Ramos (cell line): ENCODE data around the gene DSG1.
"Not testable (repeated sequence)": the region's sequence is repeated elsewhere in the genome, so short reads cannot be mapped to it uniquely, and the experiment has no call there.

Experiments
- in situ Hi-C: fragments of 300-500 bp; cut with MboI; formaldehyde crosslinking; loops from one replicate; pipeline ENCODE4 v1.14.3; 2022; ENCODE audit warnings: low sequenced_read_pairs; ENCODE audit not compliant: unreplicated experiment

Gene DSG1

DNA sequence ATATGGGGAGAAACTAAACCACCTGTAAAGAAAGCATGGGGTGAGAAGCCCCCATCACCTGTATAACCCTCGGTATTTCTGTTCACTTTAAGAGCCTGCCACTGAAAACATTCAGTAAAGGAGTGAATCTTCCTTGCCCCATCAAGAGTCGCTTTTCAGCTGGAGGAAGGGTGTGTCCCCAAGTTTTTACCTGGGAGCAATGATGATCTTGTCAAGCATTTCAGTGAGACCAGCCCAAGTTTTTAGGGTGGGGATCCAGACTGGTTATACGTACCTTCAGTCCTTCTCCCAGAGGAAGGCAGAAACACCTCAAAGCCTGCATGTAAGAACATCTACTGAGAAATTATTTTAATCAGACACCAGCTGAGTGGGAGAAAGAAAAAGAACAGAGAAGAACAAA lies at the start of gene DSG1:
Gene DSG1 (plus strand): TSS at position 301 of the 400 bp plus-strand sequence. CDS start 141 bp downstream, outside the sequence.
- in situ Hi-C loops, result no loop called here

DNA sequence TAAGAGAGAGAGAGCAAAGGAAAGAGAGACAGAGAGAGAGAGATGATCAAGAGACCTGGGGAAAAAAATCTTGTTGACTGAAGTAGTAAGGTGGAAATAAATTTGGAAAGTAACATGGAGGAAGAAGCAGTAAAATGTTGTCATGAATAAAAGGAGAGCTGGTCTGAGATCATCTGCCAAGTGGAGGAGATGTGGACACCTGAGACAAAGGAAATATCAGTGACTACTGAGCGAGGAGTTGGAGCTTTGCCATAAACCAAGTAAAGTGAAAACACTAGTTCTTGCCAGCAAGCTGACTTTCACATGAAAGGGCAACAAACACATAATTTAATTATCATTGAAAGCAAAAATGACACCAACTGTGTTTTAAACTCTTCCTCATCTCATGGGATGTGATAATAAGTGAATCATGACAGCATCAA lies 49.0 kb upstream of the DSG1 start:
- in situ Hi-C loops, result no loop called here

DNA sequence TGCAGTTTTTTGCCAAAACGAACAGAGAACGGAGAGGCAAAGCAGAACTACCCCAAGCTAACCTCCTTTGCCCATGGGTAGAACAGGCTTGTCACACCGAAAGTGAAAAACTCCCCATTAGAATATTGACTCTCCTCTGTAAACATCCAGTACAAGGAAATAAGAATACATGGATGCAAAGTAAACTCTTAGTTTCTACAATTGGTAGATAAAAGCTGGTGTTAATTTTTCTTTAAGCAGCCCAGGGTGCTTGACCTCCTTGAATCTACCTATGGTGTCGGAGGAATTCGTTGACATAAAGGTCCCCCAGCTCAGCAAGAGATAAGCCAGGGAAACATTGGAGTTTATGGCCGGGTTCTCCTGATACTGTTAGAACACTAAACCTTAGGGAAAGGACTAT lies 48.4 kb upstream of the DSG1 start:
- in situ Hi-C loops, result no loop called here

DNA sequence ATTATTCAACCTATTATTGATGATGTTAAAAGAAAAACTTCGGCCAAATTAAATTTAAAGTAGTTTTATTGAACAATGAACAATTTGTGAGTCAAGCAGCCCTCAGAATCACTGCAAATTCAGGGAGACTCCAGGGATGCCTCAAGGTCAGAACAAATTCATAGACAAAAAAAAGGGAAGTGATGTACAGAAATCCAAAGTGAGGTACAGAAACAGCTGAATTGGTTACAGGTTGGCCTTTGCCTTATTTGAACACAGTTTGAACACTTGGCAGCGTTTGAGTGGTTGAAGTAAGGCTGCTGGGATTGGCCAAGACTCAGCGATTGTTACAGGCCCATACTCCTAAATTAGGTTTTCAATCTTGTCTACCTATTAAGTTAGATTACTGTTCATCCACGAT lies 47.4 kb upstream of the DSG1 start:
- in situ Hi-C loops, result no loop called here

DNA sequence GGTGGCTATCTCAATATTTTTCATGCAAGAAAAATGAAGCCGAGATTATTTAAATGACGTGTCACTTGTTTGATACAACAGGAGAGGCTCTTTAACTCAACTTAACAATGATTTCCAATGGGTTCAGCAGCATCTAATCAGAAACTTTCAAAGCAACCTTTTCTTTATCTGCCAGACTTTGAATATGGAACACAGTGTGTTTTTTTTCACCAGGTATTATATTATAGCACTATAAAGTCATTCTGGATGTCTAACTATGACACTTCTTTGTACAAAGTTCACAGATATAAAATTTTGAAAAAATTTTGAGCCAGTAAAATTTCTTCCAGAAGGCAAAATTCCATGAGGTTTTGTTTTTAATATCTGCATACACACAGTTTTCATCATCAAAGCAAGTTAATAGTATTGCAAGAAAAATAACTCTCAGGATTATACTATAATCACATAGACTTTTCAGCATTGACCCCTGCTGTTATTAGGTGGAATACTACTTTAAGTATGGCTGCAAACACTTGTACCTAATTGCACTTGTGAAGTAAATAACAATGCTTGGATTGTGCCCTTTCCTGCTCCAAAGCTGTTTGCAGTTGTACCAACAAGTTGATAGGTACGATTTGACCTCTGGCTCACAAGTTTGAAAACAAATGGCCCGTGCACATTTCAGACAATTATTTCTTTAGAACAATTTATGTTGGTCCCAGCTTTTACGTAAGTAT lies 44.0 kb upstream of the DSG1 start:
- in situ Hi-C loops, result no loop called here

DNA sequence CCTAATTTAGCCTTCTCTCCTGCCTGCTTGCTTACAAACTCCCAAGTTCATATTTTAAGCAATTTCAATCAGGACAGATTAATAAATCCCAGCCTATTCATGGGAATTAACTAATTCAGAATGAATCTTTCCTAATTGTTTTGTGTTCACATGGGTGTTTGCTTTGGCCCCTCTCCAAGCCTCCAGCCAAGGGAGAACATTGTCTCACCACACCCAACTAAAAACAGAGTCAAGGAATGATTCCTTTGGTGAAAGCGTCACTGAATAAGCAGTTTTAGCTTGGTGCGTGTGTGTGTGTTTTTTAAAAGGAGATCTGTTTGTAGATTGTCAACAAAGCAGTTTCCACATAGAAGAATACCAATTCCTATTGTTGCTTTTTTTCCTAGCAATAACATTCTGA lies 43.0 kb upstream of the DSG1 start:
- in situ Hi-C loops, result no loop called here

DNA sequence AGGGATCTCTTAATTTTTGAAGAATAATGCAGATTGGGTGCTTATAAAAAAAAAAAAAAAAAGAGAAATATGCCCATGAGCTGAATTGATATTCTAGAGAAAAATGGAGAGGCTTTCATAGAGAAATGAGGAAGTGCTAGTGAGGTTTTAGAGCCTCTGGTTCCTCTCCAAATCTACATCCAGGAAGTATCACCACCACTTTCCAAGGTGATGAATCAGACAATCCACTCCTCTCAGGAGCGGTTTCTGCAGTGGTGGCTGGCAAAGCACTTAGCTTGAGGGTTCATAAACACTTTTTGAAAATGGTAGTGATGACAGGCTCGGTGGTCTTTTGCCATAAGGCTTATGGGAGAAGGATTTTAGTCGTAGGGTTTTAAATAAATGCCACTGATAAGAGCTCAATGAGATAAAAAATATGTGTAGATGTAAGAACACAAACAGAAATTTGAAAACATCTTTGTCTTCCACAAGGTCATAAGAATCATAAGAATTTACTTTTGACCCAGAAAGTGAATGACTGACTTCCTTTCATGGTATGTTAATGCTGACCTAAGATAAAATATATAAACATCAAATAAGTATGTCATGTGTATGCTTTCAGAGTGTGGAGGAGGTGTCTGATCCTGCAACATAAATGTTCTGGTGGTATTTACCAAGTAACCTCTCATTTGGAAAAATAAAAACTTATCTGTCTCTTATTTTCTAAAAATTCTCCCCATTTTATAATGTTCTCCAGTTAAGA lies 42.1 kb upstream of the DSG1 start:
- in situ Hi-C loops, result no loop called here

DNA sequence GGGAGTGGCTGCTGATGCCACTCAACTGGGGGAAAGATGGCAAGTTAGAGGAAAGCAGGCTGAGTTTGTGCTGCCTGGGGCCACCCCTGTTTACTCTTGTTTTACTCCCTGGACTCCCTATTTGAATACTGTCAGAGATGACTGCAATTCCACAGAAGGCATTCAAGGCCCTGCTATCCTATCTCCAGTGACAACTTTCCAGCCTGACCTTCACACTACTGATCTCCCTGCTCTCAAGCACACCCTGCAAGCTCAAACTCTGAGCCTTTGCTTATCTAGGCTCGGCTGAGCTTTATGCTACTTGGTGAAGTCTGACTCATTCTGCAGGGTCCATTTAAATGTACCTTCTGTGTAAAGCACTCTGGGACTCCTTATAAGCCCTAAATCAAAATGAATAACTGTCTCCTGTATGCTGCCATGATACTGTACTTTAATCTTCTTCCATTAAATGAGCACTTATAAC lies 39.3 kb upstream of the DSG1 start:
- in situ Hi-C loops, result no loop called here

DNA sequence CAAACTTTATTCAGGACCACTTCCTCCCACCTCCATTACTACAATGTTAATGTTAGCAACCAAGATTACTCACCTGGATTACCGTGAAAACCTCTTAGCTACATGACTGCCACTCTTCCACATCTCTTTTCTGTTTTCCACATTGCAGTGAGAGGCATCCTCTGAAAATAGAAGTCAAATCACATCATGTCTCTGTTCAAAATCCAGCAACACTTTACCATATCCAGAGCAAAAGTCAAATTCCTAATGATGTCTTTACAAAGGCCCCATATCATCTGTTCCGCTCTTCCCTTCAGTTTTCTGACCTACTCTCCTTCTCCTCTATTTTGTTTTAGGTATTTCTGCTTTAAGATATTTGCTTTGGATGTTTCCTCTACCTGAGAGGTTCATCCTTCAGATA lies 37.5 kb upstream of the DSG1 start:
- in situ Hi-C loops, result no loop called here

DNA sequence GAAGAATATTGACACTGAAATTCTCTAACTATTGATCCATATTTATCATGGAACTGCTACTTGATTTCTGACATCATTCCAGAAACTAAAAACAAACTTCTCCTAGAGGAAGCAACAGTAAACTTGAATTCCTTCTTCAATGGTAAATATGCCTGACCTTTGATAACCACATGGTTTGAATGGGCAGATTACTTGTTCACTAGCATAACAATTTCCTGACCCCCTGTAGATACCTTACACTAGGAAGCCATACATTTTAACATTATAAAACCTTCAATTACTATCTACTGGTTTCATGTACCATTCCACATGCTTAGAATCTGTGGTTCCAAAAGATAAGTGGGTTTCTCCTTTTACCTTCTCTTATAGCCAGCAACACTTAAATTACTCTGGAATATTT lies 36.5 kb upstream of the DSG1 start:
- in situ Hi-C loops, result no loop called here

DNA sequence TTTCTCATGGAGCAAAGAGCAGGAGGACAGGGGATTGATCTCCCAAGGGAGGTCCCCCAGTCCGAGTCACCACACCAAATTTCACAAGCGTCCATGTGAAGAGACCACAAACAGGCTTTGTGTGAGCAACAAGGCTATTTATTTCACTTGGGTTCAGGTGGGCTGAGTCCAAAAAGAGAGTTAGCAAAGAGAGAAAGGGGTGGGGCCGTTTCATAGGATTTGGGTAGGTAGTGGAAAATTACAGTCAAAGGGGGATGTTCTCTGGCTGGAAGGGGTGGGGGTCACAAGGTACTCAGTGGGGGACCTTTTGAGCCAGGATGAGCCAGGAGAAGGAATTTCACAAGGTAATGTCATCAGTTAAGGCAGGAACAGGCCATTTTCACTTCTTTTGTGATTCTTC lies 28.5 kb upstream of the DSG1 start:
- in situ Hi-C loops, result not testable (repeated sequence)

DNA sequence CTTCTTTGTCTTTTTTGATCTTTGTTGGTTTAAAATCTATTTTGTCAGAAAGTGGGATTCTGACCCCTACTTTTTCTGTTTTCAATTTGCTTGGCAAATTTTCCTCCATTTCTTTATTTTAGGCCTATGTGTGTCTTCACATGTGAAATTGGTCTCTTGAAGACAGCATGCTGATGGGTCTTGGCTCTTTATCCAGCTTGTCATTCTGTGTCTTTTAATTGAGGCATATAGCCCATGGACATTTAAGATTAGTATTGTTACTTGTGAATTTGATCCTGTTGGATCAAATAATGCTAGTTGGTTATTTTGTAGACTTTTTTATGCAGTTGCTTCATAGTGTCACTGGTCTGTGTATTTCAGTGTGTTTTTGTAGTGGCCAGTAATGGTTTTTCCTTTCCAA lies 26.3 kb upstream of the DSG1 start:
- in situ Hi-C loops, result no loop called here

DNA sequence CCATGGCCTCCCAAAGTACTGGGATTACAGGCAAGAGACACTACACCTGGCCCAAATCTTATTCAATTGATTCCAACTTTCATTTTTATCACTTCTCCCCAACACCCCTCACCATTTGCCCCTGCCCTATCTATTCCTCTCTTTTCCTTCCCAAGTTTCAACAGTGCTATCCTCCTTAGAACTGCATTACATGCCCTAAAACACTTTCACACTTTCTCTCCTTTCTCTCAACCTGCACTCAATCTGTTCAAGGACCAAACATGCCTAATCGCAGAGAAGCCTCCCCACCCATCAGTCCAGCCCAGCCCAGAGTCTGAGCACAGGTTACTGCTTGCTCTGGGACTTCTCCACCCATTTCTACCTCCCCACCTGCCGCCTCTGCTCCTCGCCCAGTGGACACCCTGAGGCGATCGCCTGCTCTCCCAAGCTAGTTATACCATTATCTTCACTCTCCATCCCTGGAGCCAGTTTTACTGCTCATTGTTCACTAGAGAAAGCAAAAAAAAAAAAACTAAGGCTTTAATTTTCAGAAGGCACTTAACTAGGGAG lies 23.7 kb upstream of the DSG1 start:
- in situ Hi-C loops, result no loop called here

DNA sequence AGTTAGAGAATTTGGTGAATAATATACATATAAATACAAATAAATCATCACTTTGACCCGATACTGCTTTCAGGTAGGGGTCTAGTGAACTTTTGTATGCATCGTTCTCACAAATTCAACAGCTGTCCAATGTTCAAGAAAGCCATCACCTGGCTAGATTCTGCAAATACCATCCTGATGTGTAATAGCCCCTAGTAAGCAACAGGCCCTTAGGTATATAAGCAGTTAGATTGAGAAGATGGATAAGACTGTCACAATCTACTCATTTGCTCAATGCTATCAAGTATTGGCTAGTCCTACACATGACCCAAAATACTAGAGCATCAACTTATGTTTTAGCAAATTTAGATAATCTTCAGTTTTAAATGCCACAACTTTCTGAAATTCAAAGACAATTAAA lies 20.7 kb upstream of the DSG1 start:
- in situ Hi-C loops, result no loop called here

DNA sequence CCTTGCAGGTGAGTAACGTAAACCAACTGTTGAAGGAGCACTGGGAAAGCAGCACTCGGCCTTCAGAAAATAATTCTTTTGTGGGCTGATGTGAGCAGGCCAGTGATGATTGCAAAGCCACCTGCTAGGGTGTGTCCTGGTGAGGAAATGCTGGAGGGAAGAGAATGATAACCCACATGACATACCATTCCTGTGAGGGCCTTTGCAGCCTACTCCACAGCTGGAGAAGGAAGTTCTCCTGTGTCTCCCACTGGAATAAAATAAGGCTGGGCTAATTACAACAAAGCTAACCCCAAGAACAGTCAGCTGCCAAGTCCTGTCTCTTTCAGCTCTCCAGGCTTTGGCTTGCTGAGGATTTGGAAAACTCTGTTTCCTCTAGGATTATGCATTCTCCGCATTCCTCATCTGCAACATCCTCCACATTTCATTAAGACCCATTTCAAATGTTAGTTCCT lies 16.7 kb upstream of the DSG1 start:
- in situ Hi-C loops, result no loop called here

DNA sequence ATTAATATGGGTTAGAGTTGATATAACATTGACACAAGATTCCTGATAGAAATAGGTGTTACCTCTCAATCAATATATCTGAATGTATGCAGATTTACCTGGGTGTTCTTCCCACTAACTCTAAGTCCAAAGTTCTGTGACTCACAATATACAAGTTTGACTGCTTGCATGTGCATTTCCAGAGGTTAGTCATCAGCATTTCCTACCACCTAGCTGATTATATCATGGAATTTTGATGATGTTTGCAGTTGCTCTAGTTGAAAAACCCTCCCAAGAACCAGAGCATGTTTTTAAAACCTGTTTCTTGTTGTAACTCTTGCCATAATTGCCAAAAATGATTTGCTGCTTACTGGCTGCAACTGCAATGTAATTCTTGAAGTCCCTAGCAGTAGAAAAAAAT lies 15.0 kb upstream of the DSG1 start:
- in situ Hi-C loops, result no loop called here

DNA sequence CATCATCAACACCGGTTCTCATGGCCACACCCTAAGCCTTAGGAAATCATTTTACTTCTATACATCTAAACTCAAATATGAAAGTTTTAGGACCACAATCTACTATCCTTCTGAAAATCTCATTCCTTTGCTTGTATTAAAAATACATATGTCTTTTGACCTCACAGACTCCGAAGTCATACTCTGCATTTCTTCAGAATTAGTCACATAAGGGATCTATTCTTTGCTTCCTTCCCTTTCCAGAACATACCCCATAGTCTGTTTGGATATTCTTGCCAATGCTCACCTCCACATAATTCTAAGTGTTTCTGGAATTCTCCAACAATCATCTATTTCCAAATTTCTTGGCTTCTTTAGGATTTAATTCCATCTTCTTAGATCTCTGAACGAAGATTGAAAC lies 14.2 kb upstream of the DSG1 start:
- in situ Hi-C loops, result no loop called here

DNA sequence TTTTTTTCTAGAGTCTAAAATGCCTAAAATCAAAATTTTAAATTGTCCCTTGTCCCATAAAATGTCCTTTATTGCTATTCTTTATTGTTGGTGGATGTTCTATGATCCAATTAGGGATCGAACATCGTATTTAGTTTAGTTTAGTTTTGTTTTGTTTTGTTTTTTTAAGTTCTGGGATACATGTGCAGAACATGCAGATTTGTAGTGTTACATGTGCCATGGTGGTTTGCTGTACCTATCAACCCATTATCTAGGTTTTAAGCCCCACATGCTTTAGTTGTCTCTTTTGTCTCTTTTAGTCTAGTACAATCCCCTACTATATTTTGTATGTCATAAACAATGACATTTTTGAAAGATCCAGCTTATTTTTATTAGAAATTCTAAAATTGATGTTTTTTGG lies 8.8 kb upstream of the DSG1 start:
- in situ Hi-C loops, result no loop called here

DNA sequence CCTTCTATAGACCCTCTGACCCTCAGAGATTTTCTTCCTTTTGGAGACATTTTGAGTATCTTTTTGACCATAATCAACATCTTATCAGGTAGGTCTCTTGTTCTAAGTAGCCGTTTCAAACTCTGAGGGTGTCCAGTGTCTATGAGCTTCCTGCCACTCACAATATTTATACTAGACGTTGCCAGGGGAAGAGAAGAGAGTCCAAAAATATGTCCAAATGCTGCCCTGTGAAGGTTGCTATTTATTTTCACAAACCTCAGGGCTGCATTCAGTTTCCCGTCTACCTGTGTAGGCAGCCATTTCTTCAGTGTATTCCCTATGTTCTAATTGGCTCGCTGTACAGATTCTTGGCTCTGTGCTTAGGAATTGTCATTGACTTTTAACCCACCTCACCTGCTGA lies 986 bp upstream of the DSG1 start:
- in situ Hi-C loops, result no loop called here

DNA sequence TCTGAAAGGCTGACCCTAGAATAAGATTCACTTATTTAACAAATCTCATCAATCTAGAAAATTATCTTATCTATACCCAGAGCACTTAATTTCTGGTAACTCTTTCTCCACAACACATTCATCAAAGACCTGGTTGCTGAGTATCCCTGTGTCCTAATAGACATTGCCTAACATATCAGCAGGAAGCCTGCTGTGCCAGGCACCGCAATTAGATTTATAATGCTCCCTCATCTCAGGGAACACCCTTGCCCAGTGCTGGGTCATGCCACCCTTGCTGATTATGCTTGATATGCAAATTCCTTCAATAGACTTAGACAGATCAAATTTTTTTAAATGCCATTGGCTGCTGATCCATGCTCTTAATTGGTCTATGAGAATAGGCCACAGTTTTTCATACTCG lies 3.8 kb downstream of the DSG1 start:
- in situ Hi-C loops, result no loop called here

DNA sequence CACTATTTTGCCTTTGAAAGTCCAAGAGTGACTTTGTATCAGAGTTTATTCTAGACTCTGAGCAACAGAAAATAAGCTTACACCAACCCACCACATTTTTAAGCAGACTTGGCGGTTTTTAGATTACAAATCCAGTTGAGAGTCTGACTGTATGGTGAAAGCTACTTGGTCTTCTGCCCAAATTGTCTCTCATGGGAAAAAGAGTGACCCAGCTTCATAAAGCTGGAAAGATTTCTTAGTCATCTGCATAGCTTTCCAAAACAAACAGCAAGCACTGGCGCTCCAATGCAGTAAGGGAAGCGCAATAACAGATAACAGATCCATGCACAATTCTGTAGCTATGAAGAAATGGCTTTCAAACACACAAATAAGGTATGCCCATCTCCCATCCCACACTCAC lies 7.1 kb downstream of the DSG1 start:
- in situ Hi-C loops, result no loop called here
